Liver (tissue), 9 donors: Measurements from ENCODE around the gene SEMA5A. TPM values are rescaled to one million over a fixed set of nuclear protein-coding genes. Genes with fewer than 3 reads are reported as not detected.

ENCODE experiments used
- DNase-seq: peaks from one replicate; pipeline ENCODE4 v3.0.0-alpha.2; 2017; ENCODE audit warnings: low spot score
- H3K27ac ChIP-seq, 2 donors: one replicate each; pipeline ENCODE4 v1.7.0; 2013; ENCODE audit warnings: inconsistent platforms in 2 of 2, low read length in 2 of 2, control low read depth in 1 of 2, low read depth in 1 of 2, mild to moderate bottlenecking in 1 of 2
- H3K27me3 ChIP-seq, 4 donors: one replicate each; pipeline versions ENCODE4 v1.6.1 to v1.7.0; 2013; ENCODE audit warnings: low read length in 3 of 4, inconsistent platforms in 1 of 4, mild to moderate bottlenecking in 1 of 4, moderate library complexity in 1 of 4; ENCODE audit not compliant: control insufficient read depth in 4 of 4, insufficient read depth in 4 of 4
- H3K36me3 ChIP-seq, 4 donors: one replicate each; pipeline versions ENCODE4 v1.6.1 to v1.7.0; 2013; ENCODE audit warnings: low read length in 3 of 4, mild to moderate bottlenecking in 3 of 4, low read depth in 1 of 4, moderate library complexity in 1 of 4; ENCODE audit not compliant: control insufficient read depth in 4 of 4, insufficient read depth in 3 of 4
- H3K4me1 ChIP-seq, 4 donors: one replicate each; pipeline versions ENCODE4 v1.6.1 to v1.7.0; 2013; ENCODE audit warnings: low read length in 3 of 4, mild to moderate bottlenecking in 3 of 4, moderate library complexity in 1 of 4; ENCODE audit not compliant: control insufficient read depth in 4 of 4, insufficient read depth in 4 of 4
- H3K4me3 ChIP-seq, 3 donors: one replicate each; pipeline versions ENCODE4 v1.6.1 to v1.7.0; 2013; ENCODE audit warnings: low read length in 3 of 3, control low read depth in 1 of 3, low read depth in 1 of 3, mild to moderate bottlenecking in 1 of 3
- H3K9ac ChIP-seq, 2 donors: one replicate each; pipeline ENCODE4 v1.7.0; 2013; ENCODE audit warnings: low read length in 2 of 2, mild to moderate bottlenecking in 2 of 2, moderate library complexity in 2 of 2, control low read depth in 1 of 2, low read depth in 1 of 2
- H3K9me3 ChIP-seq, 4 donors: one replicate each; pipeline versions ENCODE4 v1.6.1 to v1.7.0; 2013; ENCODE audit warnings: low read length in 3 of 4; ENCODE audit not compliant: control insufficient read depth in 4 of 4
- ATF3 ChIP-seq: IDR thresholded peaks from 2 replicates; pipeline ENCODE4 v1.6.1; 2016; ENCODE audit warnings: antibody characterized with exemption
- CTCF ChIP-seq: fragments of 150-350 bp; IDR thresholded peaks from 2 replicates; pipeline ENCODE4 v1.5.1; 2017; ENCODE audit warnings: improper control_type of control experiment, low read depth, low read length; ENCODE audit not compliant: missing input control
- EGR1 ChIP-seq, 2 donors: IDR thresholded peaks; 2 replicates each; pipeline ENCODE4 v1.6.1; 2016 to 2018; ENCODE audit warnings: antibody characterized with exemption in 2 of 2, low read depth in 2 of 2
- FOXA1 ChIP-seq: IDR thresholded peaks from 2 replicates; pipeline ENCODE4 v1.6.1; 2016; ENCODE audit warnings: antibody characterized with exemption
- FOXA2 ChIP-seq: IDR thresholded peaks from 2 replicates; pipeline ENCODE4 v1.6.1; 2016; ENCODE audit warnings: antibody characterized with exemption
- GABPA ChIP-seq, 2 donors: IDR thresholded peaks in 1 of 2; conservative IDR thresholded peaks in 1 of 2; 2 replicates each; pipeline ENCODE4 v1.6.1; 2016; ENCODE audit warnings: antibody characterized with exemption in 2 of 2, mild to moderate bottlenecking in 1 of 2, moderate library complexity in 1 of 2
- HNF4A ChIP-seq, 2 donors: conservative IDR thresholded peaks; 2 replicates each; pipeline ENCODE4 v1.6.1; 2016; ENCODE audit warnings: antibody characterized with exemption in 2 of 2, mild to moderate bottlenecking in 2 of 2
- HNF4G ChIP-seq: IDR thresholded peaks from 2 replicates; pipeline ENCODE4 v1.6.1; 2016; ENCODE audit warnings: antibody characterized with exemption
- JUND ChIP-seq, 2 donors: IDR thresholded peaks; 2 replicates each; pipeline ENCODE4 v1.6.1; 2016; ENCODE audit warnings: antibody characterized with exemption in 2 of 2
- MAX ChIP-seq: IDR thresholded peaks from 2 replicates; pipeline ENCODE4 v1.6.1; 2016; ENCODE audit warnings: antibody characterized with exemption
- NR2F2 ChIP-seq: IDR thresholded peaks from 2 replicates; pipeline ENCODE4 v1.6.1; 2016; ENCODE audit warnings: antibody characterized with exemption
- RAD21 ChIP-seq, 2 donors: IDR thresholded peaks; 2 replicates each; pipeline ENCODE4 v1.6.1; 2016; ENCODE audit warnings: antibody characterized with exemption in 2 of 2, mild to moderate bottlenecking in 2 of 2
- REST ChIP-seq: IDR thresholded peaks from 2 replicates; pipeline ENCODE4 v1.6.1; 2016; ENCODE audit warnings: antibody characterized with exemption, mild to moderate bottlenecking
- RXRA ChIP-seq, 2 donors: IDR thresholded peaks; 2 replicates each; pipeline ENCODE4 v1.6.1; 2017 to 2018; ENCODE audit warnings: antibody characterized with exemption in 2 of 2, mild to moderate bottlenecking in 1 of 2
- SP1 ChIP-seq: IDR thresholded peaks from 2 replicates; pipeline ENCODE4 v1.6.1; 2018; ENCODE audit warnings: antibody characterized with exemption, mild to moderate bottlenecking
- TAF1 ChIP-seq: conservative IDR thresholded peaks from 2 replicates; pipeline ENCODE4 v1.6.1; 2016; ENCODE audit warnings: antibody characterized with exemption, mild to moderate bottlenecking
- YY1 ChIP-seq: IDR thresholded peaks from 2 replicates; pipeline ENCODE4 v1.6.1; 2016; ENCODE audit warnings: antibody characterized with exemption, mild to moderate bottlenecking
- ZBTB33 ChIP-seq: IDR thresholded peaks from 2 replicates; pipeline ENCODE4 v1.6.1; 2016; ENCODE audit warnings: antibody characterized with exemption
- WGBS: extraction: QIAGEN DNeasy Blood & Tissue Kit; methylation state at CpG from one replicate; pipeline ENCODE4 v1.1.7; 2013; 5-methylcytosine and 5-hydroxymethylcytosine counted together
- polyA plus RNA-seq, 2 donors: library from polyadenylated mRNA; stranded (reverse) in 1 of 2; unstranded in 1 of 2; fragments of 200-250 nt in 1 of 2; fragments of >200 nt in 1 of 2; fragmentation: Nextera tagmentation in 1 of 2; extraction: Ambion mirVana in 1 of 2; gene quantifications; one replicate each; pipeline versions ENCODE4 v1.2.1 to v1.2.3, GENCODE V29; 2013 to 2015
- total RNA-seq, 2 donors: library from RNA; depleted of rRNA; stranded (reverse); fragments of >200 nt; gene quantifications; one replicate each; pipeline ENCODE4 v1.2.3, GENCODE V29; 2014
- donor health status: healthy.
- donor health status: healthy.
- donor health status: healthy.
- donor health status: healthy.
- donor health status: healthy.

The SEMA5A gene
- total and polyA plus RNA-seq, 4 donors = 1.1 to 5.8 (median 3.2) TPM

- TF ChIP-seq REST (no peak), ATF3 (no peak), TAF1 (no peak), HNF4A (conservative IDR thresholded peaks at IDR 0.05) (peak in 1 of 2 donors; percentile 42), RXRA (IDR thresholded peaks at IDR 0.05) (peak; percentile 19 to 42)
These were observed 16.8 kb downstream of the SEMA5A start (continued) for GRCh38 chr5:9529041-9529480.

- TF ChIP-seq NR2F2 (peak; percentile 17), REST (no peak), RXRA (IDR thresholded peaks at IDR 0.05) (peak; percentile 37 to 59), HNF4G (peak; percentile 5), FOXA1 (peak; percentile 22), SP1 (peak; percentile 47), ATF3 (no peak), YY1 (no peak), FOXA2 (peak; percentile 71), GABPA (IDR thresholded peaks at IDR 0.05 in 1 of 2, conservative IDR thresholded peaks at IDR 0.05 in 1 of 2) (no peak), ZBTB33 (no peak), EGR1 (IDR thresholded peaks at IDR 0.05; ENCODE audit: low read depth in 2 of 2) (no peak), HNF4A (conservative IDR thresholded peaks at IDR 0.05) (peak; percentile 36 to 52), MAX (no peak), CTCF (no peak), TAF1 (no peak), RAD21 (IDR thresholded peaks at IDR 0.05) (no peak), JUND (IDR thresholded peaks at IDR 0.05) (no peak)
- DNase-seq = no peak
- WGBS = 34% methylated on average over 1 of the region's 1 CpG
- Histone ChIP-seq H3K27ac (no peak overlapping the region), H3K4me1 (peaks cover 2 to 16% (median 7%) of the 10 kb centered on the region in 4 donors), H3K9me3 (no peaks in the 10 kb centered on the region), H3K36me3 (no peaks in the 10 kb centered on the region), H3K27me3 (no peaks in the 10 kb centered on the region), H3K9ac (no peak overlapping the region), H3K4me3 (no peak overlapping the region)
These were observed 20.9 kb downstream of the SEMA5A start for GRCh38 chr5:9524941-9525340.
